ENCODE results near the gene TPX2.
"Not testable (repeated sequence)": the region's sequence is repeated elsewhere in the genome, so short reads cannot be mapped to it uniquely, and the experiment has no call there.

Gene TPX2

DNA sequence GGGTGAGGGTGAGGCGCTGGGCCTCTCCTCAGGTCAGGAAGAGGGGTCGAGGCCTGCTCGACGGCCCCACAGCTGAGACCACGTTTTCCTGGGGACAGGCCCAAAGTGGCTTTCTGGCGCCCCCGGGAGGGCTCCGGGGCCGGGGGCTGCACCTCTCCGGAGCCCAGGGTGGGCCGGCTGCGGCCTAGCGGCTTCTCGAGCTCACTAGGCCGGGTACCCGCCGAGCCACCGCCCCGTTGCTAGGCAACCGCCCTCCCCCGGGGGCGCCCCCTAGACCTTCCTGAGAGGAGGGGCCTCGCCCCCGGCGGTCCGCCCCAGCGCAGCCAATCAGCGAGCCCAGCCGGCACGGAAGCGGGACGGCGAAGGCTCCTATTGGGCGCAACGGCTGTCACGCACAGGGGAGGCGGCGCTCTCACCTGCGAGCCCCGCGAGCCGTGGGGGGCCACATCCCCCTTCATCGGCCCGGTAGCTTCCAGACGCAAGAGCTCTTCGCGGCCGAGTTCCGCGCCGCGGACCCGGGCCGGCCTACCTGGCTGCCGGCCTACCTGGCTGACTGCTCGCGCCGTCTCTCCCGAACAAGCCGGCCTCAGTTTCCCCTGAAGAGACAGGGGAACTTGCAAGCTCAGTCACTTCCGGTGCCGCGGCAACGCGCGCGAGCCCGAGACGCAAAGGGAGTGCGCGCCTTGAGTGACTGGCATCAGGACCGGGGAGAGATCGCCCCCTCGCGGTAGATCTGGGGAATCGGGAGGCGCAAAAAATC lies 15.6 kb upstream of the TPX2 start:
- WGBS = under 1% methylated on average over 77 of the region's 77 CpGs
- H3K4me3 ChIP-seq (ENCODE audit: low read length) = peak overlapping the region; percentile 78
- H3K36me3 ChIP-seq (ENCODE audit: insufficient read depth, low read length) = peaks cover 17% of the 10 kb centered on the region
- no peaks in the 10 kb centered on the region for H3K9me3 ChIP-seq (ENCODE audit: insufficient read depth, low read depth, low read length)
- H3K27me3 ChIP-seq (ENCODE audit: insufficient read depth, low read length) = no peaks in the 10 kb centered on the region
- H3K27ac ChIP-seq (ENCODE audit: low read depth, low read length) = peak overlapping the region; percentile 92
- peak overlapping the region; percentile 94 for H3K9ac ChIP-seq (ENCODE audit: low read depth, low read length)
- peaks cover 33% of the 10 kb centered on the region for H3K4me1 ChIP-seq (ENCODE audit: insufficient read depth, low read length)

DNA sequence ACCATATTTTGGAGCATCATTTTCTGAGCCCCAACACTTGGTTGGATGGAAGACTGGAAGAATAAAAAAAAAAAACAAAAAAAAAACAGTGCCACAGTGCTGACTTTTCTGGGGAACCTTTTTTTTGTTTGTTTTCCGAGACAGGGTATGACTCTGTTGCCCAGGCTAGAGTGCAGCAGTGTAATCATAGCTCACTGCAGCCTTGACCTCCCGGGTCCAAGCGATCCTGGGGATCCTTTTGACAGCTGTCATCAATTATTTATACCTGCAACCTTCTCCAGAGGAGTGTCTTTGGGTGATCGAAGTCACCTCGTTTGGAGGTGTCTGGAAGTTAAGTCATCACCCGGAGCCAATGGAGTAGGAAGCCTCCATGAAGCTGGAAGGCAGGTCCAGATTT lies 7.8 kb upstream of the TPX2 start:
- Histone ChIP-seq H3K9me3 (ENCODE audit: insufficient read depth, low read depth, low read length) (no peaks in the 10 kb centered on the region), H3K27me3 (ENCODE audit: insufficient read depth, low read length) (no peaks in the 10 kb centered on the region), H3K4me3 (ENCODE audit: low read length) (no peak overlapping the region), H3K4me1 (ENCODE audit: insufficient read depth, low read length) (no peaks in the 10 kb centered on the region), H3K9ac (ENCODE audit: low read depth, low read length) (no peak overlapping the region), H3K36me3 (ENCODE audit: insufficient read depth, low read length) (no peaks in the 10 kb centered on the region), H3K27ac (ENCODE audit: low read depth, low read length) (no peak overlapping the region)
- 94% methylated on average over 6 of the region's 6 CpGs for WGBS

DNA sequence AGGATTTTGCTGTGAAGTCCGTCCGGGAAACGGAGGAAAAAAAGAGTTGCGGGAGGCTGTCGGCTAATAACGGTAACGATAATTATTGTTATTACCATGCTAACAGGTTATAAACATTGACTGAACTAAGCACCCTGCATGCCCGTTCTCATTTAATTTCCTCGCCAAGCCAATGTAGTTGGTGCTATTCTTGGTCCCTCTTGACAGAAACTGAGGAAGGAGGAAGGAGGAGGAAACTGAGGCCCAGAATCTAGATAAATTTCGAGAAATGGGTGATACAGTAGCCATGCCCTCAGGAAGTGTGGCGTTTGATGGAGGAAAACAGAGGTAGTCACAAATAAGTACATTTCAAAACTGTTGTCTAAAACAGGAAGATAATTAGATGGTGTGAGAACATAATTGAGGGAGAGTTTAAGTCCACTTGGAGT lies 474 bp downstream of the TPX2 start:
- H3K36me3 ChIP-seq (ENCODE audit: insufficient read depth, low read length) = peaks cover 19% of the 10 kb centered on the region
- H3K9me3 ChIP-seq (ENCODE audit: insufficient read depth, low read depth, low read length) = no peaks in the 10 kb centered on the region
- 0% methylated on average over 11 of the region's 11 CpGs for WGBS
- H3K4me1 ChIP-seq (ENCODE audit: insufficient read depth, low read length) = peaks cover 10% of the 10 kb centered on the region
- no peaks in the 10 kb centered on the region for H3K27me3 ChIP-seq (ENCODE audit: insufficient read depth, low read length)
- peak overlapping the region; percentile 93 for H3K4me3 ChIP-seq (ENCODE audit: low read length)
- H3K9ac ChIP-seq (ENCODE audit: low read depth, low read length) = peak overlapping the region; percentile 92
- peak overlapping the region; percentile 85 for H3K27ac ChIP-seq (ENCODE audit: low read depth, low read length)

DNA sequence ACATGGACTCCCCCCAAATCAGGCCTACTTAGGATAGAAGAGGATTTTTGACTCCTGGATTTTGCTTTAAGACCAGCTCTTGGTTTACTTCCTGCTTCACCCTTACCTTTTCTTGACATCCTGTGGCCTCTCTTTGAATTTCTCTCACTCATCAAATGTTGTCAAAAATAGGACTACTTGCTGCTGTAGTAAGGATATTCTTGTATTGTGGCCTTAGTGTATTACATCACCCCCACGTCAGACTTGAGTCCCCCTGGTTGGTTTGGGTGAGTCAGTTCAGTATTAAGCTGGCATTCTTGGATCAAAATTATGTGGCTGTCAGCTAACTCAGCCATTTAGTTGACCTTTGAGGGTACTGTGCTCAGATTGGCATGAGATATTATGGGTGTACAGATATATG lies 1.1 kb downstream of the TPX2 start:
- no peaks in the 10 kb centered on the region for H3K9me3 ChIP-seq (ENCODE audit: insufficient read depth, low read depth, low read length)
- H3K4me3 ChIP-seq (ENCODE audit: low read length) = peak overlapping the region; percentile 93
- H3K9ac ChIP-seq (ENCODE audit: low read depth, low read length) = peak overlapping the region; percentile 92; the same call in 1 of the 2 replicates
- H3K27ac ChIP-seq (ENCODE audit: low read depth, low read length) = no peak overlapping the region
- WGBS = 8% methylated on average over 1 of the region's 1 CpG
- no peaks in the 10 kb centered on the region for H3K27me3 ChIP-seq (ENCODE audit: insufficient read depth, low read length)
- peaks cover 10% of the 10 kb centered on the region for H3K4me1 ChIP-seq (ENCODE audit: insufficient read depth, low read length)
- H3K36me3 ChIP-seq (ENCODE audit: insufficient read depth, low read length) = peaks cover 26% of the 10 kb centered on the region

DNA sequence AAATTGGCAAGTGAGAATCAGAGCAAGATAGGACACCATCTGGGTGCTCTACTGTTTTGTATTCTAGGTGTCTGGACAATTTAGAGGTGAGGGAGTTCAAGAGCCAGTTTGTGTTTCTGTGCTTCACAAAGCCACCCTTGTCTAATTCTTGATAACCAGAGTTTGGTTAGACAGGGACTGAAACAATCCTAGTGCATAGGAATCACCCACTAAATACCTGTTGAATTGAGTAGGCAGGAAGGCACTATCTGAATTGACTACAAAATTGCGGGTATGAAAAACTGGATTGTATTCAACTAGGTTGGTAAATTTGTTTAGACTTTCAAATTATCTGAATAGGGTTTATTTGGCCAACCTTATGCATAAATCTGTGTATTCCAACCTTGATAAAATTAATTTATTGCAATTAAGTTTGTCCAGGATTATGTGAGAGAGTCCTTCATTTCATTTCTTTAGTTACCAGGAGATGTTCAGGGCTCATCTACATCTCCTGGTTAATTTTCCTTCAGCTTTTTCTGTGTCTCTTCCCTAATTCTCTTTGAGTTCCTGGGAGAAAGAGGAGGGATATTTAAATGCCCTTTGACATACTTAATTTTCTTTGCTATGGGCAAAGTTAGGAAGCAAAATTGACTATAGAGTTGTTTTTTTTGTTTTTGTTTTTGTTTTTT lies 1.7 kb downstream of the TPX2 start:
- WGBS = 77% methylated on average over 1 of the region's 1 CpG
- peaks cover 31% of the 10 kb centered on the region for H3K36me3 ChIP-seq (ENCODE audit: insufficient read depth, low read length)
- H3K4me3 ChIP-seq (ENCODE audit: low read length) = peak overlapping the region; percentile 93
- H3K27ac ChIP-seq (ENCODE audit: low read depth, low read length) = no peak overlapping the region
- H3K4me1 ChIP-seq (ENCODE audit: insufficient read depth, low read length) = peaks cover 10% of the 10 kb centered on the region
- no peaks in the 10 kb centered on the region for H3K27me3 ChIP-seq (ENCODE audit: insufficient read depth, low read length)
- peak overlapping the region; percentile 92; the same call in 1 of the 2 replicates for H3K9ac ChIP-seq (ENCODE audit: low read depth, low read length)
- no peaks in the 10 kb centered on the region for H3K9me3 ChIP-seq (ENCODE audit: insufficient read depth, low read depth, low read length)

DNA sequence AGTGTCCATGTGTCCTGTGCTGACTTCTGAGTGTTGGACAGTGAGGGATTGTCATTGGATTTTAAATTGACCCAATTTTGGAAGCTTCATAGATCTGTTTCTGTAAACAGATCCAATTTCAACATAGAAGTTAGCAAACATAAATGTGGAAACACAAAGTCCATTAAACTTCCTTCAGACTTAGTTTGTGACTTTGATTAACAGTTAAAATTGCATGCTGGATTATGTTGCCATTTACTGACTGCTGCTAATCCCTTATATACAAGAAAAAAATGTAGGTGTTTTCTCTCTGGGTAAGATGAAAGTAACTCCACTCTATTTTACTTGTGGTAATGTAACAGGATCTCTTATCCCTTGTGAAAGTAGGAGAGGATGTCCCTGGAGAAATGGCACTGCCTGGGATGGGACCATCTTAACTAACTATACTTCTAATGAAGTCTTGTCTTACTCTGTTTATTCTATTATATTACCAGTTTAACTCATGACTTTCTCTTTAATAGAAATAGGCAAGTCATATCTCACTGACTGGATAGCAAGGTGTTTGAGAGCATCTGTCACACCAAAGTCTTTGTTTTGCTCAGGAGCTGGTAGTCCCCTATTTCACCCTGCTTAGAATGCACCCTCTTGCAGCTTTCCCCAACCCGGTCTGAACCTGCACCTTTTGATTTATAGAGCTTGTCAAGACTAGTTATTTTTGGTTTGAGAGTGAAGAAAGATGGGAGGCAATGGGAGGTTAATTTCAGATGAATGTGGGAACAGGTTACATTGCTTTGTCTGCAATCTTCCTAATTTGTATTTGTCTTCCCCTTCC lies 7.2 kb downstream of the TPX2 start:
- peaks cover 63% of the 10 kb centered on the region for H3K36me3 ChIP-seq (ENCODE audit: insufficient read depth, low read length)
- no peaks in the 10 kb centered on the region for H3K27me3 ChIP-seq (ENCODE audit: insufficient read depth, low read length)
- WGBS = 84% methylated on average over 1 of the region's 1 CpG
- no peak overlapping the region for H3K27ac ChIP-seq (ENCODE audit: low read depth, low read length)
- H3K9me3 ChIP-seq (ENCODE audit: insufficient read depth, low read depth, low read length) = no peaks in the 10 kb centered on the region
- no peak overlapping the region for H3K4me3 ChIP-seq (ENCODE audit: low read length)
- no peak overlapping the region for H3K9ac ChIP-seq (ENCODE audit: low read depth, low read length)
- no peaks in the 10 kb centered on the region for H3K4me1 ChIP-seq (ENCODE audit: insufficient read depth, low read length)

DNA sequence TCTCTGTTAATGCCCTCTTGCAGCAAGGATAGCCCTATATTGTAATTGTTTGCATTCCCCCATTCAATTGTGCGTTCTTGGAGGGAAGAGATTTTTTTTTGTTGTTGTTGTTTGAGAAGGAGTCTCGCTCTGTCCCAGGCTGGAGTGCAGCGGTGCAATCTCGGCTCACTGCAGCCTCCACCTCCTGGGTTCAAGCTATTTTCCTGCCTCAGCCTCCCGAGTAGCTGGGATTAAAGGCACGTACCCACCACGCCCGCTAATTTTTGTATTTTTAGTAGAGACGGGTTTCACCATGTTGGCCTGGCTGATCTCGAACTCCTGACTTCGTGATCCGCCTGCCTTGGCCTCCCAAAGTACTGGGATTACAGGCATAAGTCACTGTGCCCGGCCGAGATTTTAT lies 7.9 kb downstream of the TPX2 start:
- 96% methylated on average over 14 of the region's 14 CpGs for WGBS
- H3K36me3 ChIP-seq (ENCODE audit: insufficient read depth, low read length) = peaks cover 66% of the 10 kb centered on the region
- H3K4me3 ChIP-seq (ENCODE audit: low read length); H3K27ac ChIP-seq (ENCODE audit: low read depth, low read length); H3K27me3 ChIP-seq (ENCODE audit: insufficient read depth, low read length); H3K4me1 ChIP-seq (ENCODE audit: insufficient read depth, low read length); H3K9me3 ChIP-seq (ENCODE audit: insufficient read depth, low read depth, low read length); H3K9ac ChIP-seq (ENCODE audit: low read depth, low read length): not testable (repeated sequence)

DNA sequence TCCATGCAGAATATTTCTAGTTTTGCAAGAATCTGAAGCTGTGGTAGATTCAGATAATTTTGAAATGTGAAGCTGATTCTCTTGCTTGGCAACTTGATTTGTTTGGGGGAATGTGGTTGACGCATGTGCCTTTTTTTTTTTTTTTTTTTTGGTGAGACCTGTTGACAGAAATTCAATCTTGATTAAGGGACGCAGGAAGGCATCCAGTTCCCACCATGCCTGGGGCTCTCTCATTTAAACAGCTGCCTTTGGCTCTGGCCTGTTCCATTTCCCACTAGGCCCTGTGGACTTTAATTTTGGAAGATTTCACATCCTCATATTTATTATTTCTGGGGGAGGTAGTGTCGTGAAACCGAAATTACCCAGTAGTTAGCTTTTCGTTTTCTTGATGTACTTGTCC lies 8.6 kb downstream of the TPX2 start:
- 98% methylated on average over 5 of the region's 5 CpGs for WGBS
- Histone ChIP-seq H3K4me3 (ENCODE audit: low read length) (no peak overlapping the region), H3K9ac (ENCODE audit: low read depth, low read length) (no peak overlapping the region; the same call in 1 of the 2 replicates), H3K9me3 (ENCODE audit: insufficient read depth, low read depth, low read length) (no peaks in the 10 kb centered on the region), H3K4me1 (ENCODE audit: insufficient read depth, low read length) (no peaks in the 10 kb centered on the region), H3K27ac (ENCODE audit: low read depth, low read length) (no peak overlapping the region), H3K36me3 (ENCODE audit: insufficient read depth, low read length) (peaks cover 62% of the 10 kb centered on the region), H3K27me3 (ENCODE audit: insufficient read depth, low read length) (no peaks in the 10 kb centered on the region)

DNA sequence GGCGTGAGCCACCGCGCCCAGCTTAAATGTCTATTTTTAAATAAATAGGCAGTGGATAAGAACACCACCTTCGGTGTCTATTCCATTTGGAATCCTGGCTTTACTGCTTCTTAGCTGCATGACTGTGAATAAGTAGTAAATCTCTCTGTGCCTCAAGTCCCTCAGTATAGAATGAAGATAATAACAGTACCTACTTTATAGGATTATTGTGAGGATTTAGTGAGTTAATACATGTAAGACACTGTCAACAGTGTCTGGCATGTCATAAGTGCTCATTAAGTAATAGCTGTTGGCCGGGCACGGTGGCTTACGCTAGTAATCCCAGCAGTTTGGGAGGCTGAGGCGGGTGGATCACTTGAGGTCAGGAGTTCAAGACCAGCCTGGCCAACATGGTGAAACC lies 10.1 kb downstream of the TPX2 start:
- Histone ChIP-seq H3K9ac (ENCODE audit: low read depth, low read length) (no peak overlapping the region), H3K9me3 (ENCODE audit: insufficient read depth, low read depth, low read length) (no peaks in the 10 kb centered on the region), H3K27me3 (ENCODE audit: insufficient read depth, low read length) (no peaks in the 10 kb centered on the region), H3K4me1 (ENCODE audit: insufficient read depth, low read length) (no peaks in the 10 kb centered on the region), H3K4me3 (ENCODE audit: low read length) (no peak overlapping the region), H3K36me3 (ENCODE audit: insufficient read depth, low read length) (peaks cover 59% of the 10 kb centered on the region), H3K27ac (ENCODE audit: low read depth, low read length) (no peak overlapping the region)
- 96% methylated on average over 8 of the region's 8 CpGs for WGBS

DNA sequence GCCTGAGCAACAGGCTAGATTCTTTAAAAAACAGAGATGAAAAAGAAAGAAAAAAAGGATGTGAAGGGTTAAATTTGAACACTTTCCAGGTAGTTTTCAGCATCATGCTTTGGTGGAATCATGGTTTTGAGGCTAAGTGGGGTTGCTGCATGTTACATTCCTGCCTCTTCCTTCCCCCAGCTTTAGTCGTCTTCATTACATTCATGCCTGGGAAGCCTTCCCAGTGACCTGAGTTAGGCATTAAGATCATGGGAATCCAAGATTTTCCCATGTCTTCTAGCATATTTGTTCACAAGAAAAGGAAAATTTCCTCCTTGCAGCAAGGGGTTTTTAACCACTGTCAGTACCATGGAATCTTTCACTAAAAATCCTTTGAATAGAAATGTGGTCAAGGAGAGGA lies 12.0 kb downstream of the TPX2 start:
- Histone ChIP-seq H3K4me3 (ENCODE audit: low read length) (no peak overlapping the region), H3K36me3 (ENCODE audit: insufficient read depth, low read length) (peaks cover 44% of the 10 kb centered on the region), H3K27me3 (ENCODE audit: insufficient read depth, low read length) (no peaks in the 10 kb centered on the region), H3K9me3 (ENCODE audit: insufficient read depth, low read depth, low read length) (no peaks in the 10 kb centered on the region), H3K27ac (ENCODE audit: low read depth, low read length) (no peak overlapping the region), H3K9ac (ENCODE audit: low read depth, low read length) (no peak overlapping the region), H3K4me1 (ENCODE audit: insufficient read depth, low read length) (no peaks in the 10 kb centered on the region)
- 85% methylated on average over 1 of the region's 1 CpG for WGBS

DNA sequence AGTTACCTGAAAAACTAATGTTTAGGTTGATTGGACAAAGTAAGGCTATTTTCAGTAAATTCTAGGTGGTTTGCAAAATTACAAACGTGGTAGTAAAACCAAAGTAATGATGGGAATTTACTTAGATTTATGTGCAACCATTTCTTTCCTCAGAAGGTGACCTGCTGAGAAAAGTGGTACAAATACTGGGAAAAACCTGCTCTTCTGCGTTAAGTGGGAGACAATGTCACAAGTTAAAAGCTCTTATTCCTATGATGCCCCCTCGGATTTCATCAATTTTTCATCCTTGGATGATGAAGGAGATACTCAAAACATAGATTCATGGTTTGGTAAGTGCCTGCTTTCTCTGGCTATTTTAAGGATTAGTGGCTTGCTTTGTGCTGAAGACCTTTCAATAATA lies 18.2 kb downstream of the TPX2 start:
- Histone ChIP-seq H3K9me3 (ENCODE audit: insufficient read depth, low read depth, low read length) (no peaks in the 10 kb centered on the region), H3K9ac (ENCODE audit: low read depth, low read length) (no peak overlapping the region), H3K27ac (ENCODE audit: low read depth, low read length) (no peak overlapping the region), H3K27me3 (ENCODE audit: insufficient read depth, low read length) (no peaks in the 10 kb centered on the region), H3K36me3 (ENCODE audit: insufficient read depth, low read length) (peaks cover 66% of the 10 kb centered on the region), H3K4me3 (ENCODE audit: low read length) (no peak overlapping the region), H3K4me1 (ENCODE audit: insufficient read depth, low read length) (no peaks in the 10 kb centered on the region)
- WGBS = 90% methylated on average over 3 of the region's 3 CpGs
